ENCODE measurements around the gene UBC.
A peak's percentile ranks its signal among the peaks of the same experiment; 100 is the strongest.
"Not testable (repeated sequence)": the region's sequence is repeated elsewhere in the genome, so short reads cannot be mapped to it uniquely, and the experiment has no call there.

Gene UBC

GRCh38 chr12:124913474-124914391, 717 bp downstream of the UBC start:
- peak overlapping the region; percentile 99 for H3K4me3 ChIP-seq (ENCODE audit: low read depth, low read length)
- DNase-seq (ENCODE audit: low read depth): no peak
- TF ChIP-seq, protein P1, sequence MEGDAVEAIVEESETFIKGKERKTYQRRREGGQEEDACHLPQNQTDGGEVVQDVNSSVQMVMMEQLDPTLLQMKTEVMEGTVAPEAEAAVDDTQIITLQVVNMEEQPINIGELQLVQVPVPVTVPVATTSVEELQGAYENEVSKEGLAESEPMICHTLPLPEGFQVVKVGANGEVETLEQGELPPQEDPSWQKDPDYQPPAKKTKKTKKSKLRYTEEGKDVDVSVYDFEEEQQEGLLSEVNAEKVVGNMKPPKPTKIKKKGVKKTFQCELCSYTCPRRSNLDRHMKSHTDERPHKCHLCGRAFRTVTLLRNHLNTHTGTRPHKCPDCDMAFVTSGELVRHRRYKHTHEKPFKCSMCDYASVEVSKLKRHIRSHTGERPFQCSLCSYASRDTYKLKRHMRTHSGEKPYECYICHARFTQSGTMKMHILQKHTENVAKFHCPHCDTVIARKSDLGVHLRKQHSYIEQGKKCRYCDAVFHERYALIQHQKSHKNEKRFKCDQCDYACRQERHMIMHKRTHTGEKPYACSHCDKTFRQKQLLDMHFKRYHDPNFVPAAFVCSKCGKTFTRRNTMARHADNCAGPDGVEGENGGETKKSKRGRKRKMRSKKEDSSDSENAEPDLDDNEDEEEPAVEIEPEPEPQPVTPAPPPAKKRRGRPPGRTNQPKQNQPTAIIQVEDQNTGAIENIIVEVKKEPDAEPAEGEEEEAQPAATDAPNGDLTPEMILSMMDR (IDR thresholded peaks at IDR 0.05; ENCODE audit: control insufficient read depth, extremely low read depth, insufficient read depth): peak; percentile 78

DNA sequence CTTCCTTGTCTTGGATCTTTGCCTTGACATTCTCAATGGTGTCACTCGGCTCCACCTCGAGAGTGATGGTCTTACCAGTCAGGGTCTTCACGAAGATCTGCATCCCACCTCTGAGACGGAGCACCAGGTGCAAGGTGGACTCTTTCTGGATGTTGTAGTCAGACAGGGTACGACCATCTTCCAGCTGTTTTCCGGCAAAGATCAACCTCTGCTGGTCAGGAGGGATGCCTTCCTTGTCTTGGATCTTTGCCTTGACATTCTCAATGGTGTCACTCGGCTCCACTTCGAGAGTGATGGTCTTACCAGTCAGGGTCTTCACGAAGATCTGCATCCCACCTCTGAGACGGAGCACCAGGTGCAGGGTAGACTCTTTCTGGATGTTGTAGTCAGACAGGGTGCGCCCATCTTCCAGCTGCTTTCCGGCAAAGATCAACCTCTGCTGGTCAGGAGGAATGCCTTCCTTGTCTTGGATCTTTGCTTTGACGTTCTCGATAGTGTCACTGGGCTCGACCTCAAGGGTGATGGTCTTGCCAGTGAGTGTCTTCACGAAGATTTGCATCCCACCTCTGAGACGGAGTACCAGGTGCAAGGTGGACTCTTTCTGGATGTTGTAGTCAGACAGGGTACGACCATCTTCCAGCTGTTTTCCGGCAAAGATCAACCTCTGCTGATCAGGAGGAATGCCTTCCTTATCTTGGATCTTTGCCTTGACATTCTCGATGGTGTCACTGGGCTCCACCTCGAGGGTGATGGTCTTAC, 1.7 kb downstream of the UBC start:
- DNase-seq (ENCODE audit: low read depth): not testable (repeated sequence)
- peak overlapping the region; percentile 99 for H3K4me3 ChIP-seq (ENCODE audit: low read depth, low read length)

GRCh38 chr12:124911521-124911920, 2.9 kb downstream of the UBC start:
- H3K4me3 ChIP-seq (ENCODE audit: low read depth, low read length): peak overlapping the region; percentile 25
- not testable (repeated sequence) for DNase-seq (ENCODE audit: low read depth)

- no peak for DNase-seq (ENCODE audit: low read depth)
Observed at GRCh38 chr12:124910561-124911478, 3.6 kb downstream of the UBC start.

DNA sequence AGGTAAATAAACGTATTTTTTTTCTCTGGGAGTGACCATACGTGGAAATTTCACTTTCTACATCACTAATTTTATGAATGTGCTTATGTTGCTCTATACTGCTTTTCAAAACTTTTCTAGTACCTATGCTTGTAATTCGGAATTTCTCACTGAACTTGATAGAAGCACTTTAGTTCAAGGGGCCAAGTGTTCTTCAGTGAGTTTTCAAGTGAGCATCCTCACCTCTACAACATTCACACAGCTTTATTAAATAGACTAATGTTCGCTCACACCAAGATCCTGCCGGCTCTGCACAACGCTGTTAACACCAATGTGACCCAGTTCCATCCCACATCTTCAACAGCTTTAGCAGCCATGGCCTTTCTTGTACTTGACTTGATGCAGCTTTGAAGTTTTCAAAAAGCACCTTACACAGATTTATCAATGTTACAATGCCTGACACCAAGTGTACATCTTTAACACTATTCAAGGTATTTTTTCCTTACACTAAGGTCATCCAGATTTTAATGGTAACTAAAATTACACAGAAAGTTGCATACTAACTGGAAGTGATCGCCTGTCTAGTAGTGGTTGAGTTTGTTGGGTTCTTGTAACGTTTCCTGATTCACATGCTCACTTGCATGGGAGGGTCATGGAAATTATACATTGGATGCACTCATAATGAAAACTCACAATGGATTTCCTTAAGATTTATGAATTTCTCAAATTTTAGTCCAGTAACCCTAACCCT, 4.5 kb downstream of the UBC start:
- TF ChIP-seq, protein P1 (IDR thresholded peaks at IDR 0.05; ENCODE audit: control insufficient read depth, extremely low read depth, insufficient read depth): no peak
- DNase-seq (ENCODE audit: low read depth): no peak
- no peak overlapping the region for H3K4me3 ChIP-seq (ENCODE audit: low read depth, low read length)

More at GRCh38 chr12:124910561-124911478, 3.6 kb downstream of the UBC start:
- TF ChIP-seq, protein P1 (IDR thresholded peaks at IDR 0.05; ENCODE audit: control insufficient read depth, extremely low read depth, insufficient read depth): no peak
- H3K4me3 ChIP-seq (ENCODE audit: low read depth, low read length): peak overlapping the region; percentile 25

GRCh38 chr12:124906606-124907261, 7.7 kb downstream of the UBC start:
- no peak overlapping the region for H3K4me3 ChIP-seq (ENCODE audit: low read depth, low read length)
- DNase-seq (ENCODE audit: low read depth): peak; percentile 94
- TF ChIP-seq, protein P1 (IDR thresholded peaks at IDR 0.05; ENCODE audit: control insufficient read depth, extremely low read depth, insufficient read depth): peak; percentile 99

Data from LNCaP clone FGC (cell line).